HCT116 (cell line): ENCODE data around the gene CUX1. TPM values are rescaled to one million over a fixed set of nuclear protein-coding genes. Genes with fewer than 3 reads are reported as not detected.

ENCODE experiments used
- ATAC-seq: fragments of 200-7000 bp; cut with Tn5 transposase; 2 replicates; pipeline ENCODE4 v1.9.1; 2020; ENCODE audit warnings: mild to moderate bottlenecking, moderate library complexity
- BruUV-seq: library from RNA; stranded (reverse); fragments of 400-500 nt; replicated peaks from 2 replicates; lab custom pipeline; 2021; lab: Mats Ljungman, UMichigan
- CTCF ChIA-PET: fragments of 300-600 bp; sonication (Branson Sonifier 250); formaldehyde crosslinking; loops from one replicate; lab custom pipeline; 2021; ENCODE audit warnings: antibody characterized with exemption; lab: Charles Lee
- POLR2A ChIA-PET: fragments of 300-600, 350-600 bp; sonication (Branson Sonifier 250); formaldehyde crosslinking; loops from one replicate; lab custom pipeline; 2021; ENCODE audit warnings: antibody characterized with exemption; lab: Charles Lee
- RAD21 ChIA-PET, 2 experiments: fragments of 300-600 bp; sonication (Branson Sonifier 250); formaldehyde crosslinking; loops; one replicate each; lab custom pipeline; 2023; ENCODE audit warnings: low total read pairs in 2 of 2; ENCODE audit not compliant: uncharacterized antibody in 2 of 2, unreplicated experiment in 2 of 2, low non-redundant PET in 1 of 2; lab: Charles Lee
- DNase-seq: peaks from one replicate; pipeline ENCODE4 v3.0.0-alpha.2; 2010; ENCODE audit warnings: low read depth, low spot score
- H2AFZ ChIP-seq: fragments of 200-600 bp; shearing (Covaris generic), sonication (generic); 2 replicates; pipeline ENCODE4 v1.6.1; 2017; ENCODE audit warnings: low read depth, mixed run types, mixed read lengths, antibody characterized with exemption, low read length; ENCODE audit not compliant: poor library complexity, severe bottlenecking
- H3K27ac ChIP-seq: 2 replicates; pipeline ENCODE4 v1.5.1; 2012; ENCODE audit warnings: low read depth, low read length
- H3K27me3 ChIP-seq: fragments of 200-600 bp; sonication (generic); 2 replicates; pipeline ENCODE4 v1.6.1; 2016; ENCODE audit warnings: mixed run types, low read length, mixed read lengths; ENCODE audit not compliant: insufficient read depth
- H3K36me3 ChIP-seq, 2 experiments: fragments of 200-500 bp in 1 of 2; fragments of 200-600 bp in 1 of 2; sonication (Bioruptor generic) in 1 of 2; sonication (generic) in 1 of 2; 2 replicates each; pipeline versions ENCODE4 v1.5.1 to v1.6.1; 2014 to 2016; ENCODE audit warnings: low read length in 2 of 2, inconsistent platforms in 1 of 2, mixed read lengths in 1 of 2, mixed run types in 1 of 2; ENCODE audit not compliant: insufficient read depth in 2 of 2, control insufficient read depth in 1 of 2
- H3K4me1 ChIP-seq, 2 experiments: fragments of 200-600 bp in 1 of 2; sonication (generic) in 1 of 2; 2 replicates each; pipeline versions ENCODE4 v1.5.1 to v1.6.1; 2012 to 2017; ENCODE audit warnings: low read length in 2 of 2, inconsistent platforms in 1 of 2, mild to moderate bottlenecking in 1 of 2, mixed read lengths in 1 of 2, mixed run types in 1 of 2, moderate library complexity in 1 of 2; ENCODE audit not compliant: insufficient read depth in 2 of 2, control insufficient read depth in 1 of 2
- H3K4me2 ChIP-seq: fragments of 200-600 bp; sonication (generic); 2 replicates; pipeline ENCODE4 v1.6.1; 2017; ENCODE audit warnings: mixed run types, low read length, mixed read lengths
- H3K4me3 ChIP-seq, 2 experiments: fragments of 200-600 bp in 1 of 2; sonication (generic) in 1 of 2; replicated peaks in 1 of 2; 2 replicates each; pipeline ENCODE4 v1.5.1; 2011 to 2016; ENCODE audit warnings: low read length in 2 of 2, control low read depth in 1 of 2, low read depth in 1 of 2, mild to moderate bottlenecking in 1 of 2, mixed read lengths in 1 of 2, mixed run types in 1 of 2
- H3K79me2 ChIP-seq: fragments of 200-600 bp; sonication (generic); 2 replicates; pipeline ENCODE4 v1.6.1; 2017; ENCODE audit warnings: mild to moderate bottlenecking, mixed run types, low read length, moderate library complexity, mixed read lengths; ENCODE audit not compliant: insufficient read depth
- H3K9ac ChIP-seq: fragments of 200-600 bp; sonication (generic); 2 replicates; pipeline ENCODE4 v1.6.1; 2016; ENCODE audit warnings: low read length, mixed read lengths
- H3K9me2 ChIP-seq: fragments of 200-600 bp; sonication (generic), shearing (Covaris generic); 2 replicates; pipeline ENCODE4 v1.6.1; 2017; ENCODE audit warnings: mixed run types, mild to moderate bottlenecking, moderate library complexity; ENCODE audit not compliant: insufficient read depth
- H3K9me3 ChIP-seq, 2 experiments: fragments of 200-500 bp in 1 of 2; fragments of 200-600 bp in 1 of 2; sonication (Bioruptor generic) in 1 of 2; sonication (generic) in 1 of 2; 2 replicates each; pipeline ENCODE4 v1.6.1; 2014 to 2017; ENCODE audit warnings: low read length in 2 of 2, mixed read lengths in 2 of 2, inconsistent platforms in 1 of 2, low read depth in 1 of 2, mild to moderate bottlenecking in 1 of 2, mixed run types in 1 of 2, moderate library complexity in 1 of 2; ENCODE audit not compliant: control insufficient read depth in 1 of 2, insufficient read depth in 1 of 2
- H4K20me1 ChIP-seq: fragments of 200-600 bp; sonication (generic), shearing (Covaris generic); 2 replicates; pipeline ENCODE4 v1.6.1; 2017; ENCODE audit warnings: mixed run types, mild to moderate bottlenecking, moderate library complexity; ENCODE audit not compliant: insufficient read depth
- CEBPB ChIP-seq: IDR thresholded peaks from 2 replicates; pipeline ENCODE4 v1.6.1; 2012; ENCODE audit warnings: low read depth
- EGR1 ChIP-seq: IDR thresholded peaks from 2 replicates; pipeline ENCODE4 v1.6.1; 2012; ENCODE audit warnings: low read depth
- ELF1 ChIP-seq: IDR thresholded peaks from 2 replicates; pipeline ENCODE4 v1.6.1; 2012; ENCODE audit warnings: low read depth, borderline replicate concordance
- EZH2 ChIP-seq: fragments of 200-600 bp; sonication (generic); IDR thresholded peaks from 2 replicates; pipeline ENCODE4 v1.6.1; 2017; ENCODE audit warnings: antibody characterized with exemption, mixed run types
- EZH2phosphoT487 ChIP-seq: fragments of 200-600 bp; IDR thresholded peaks from 2 replicates; pipeline ENCODE4 v1.6.1; 2018; ENCODE audit warnings: antibody characterized with exemption, borderline replicate concordance
- REST ChIP-seq: IDR thresholded peaks from 2 replicates; pipeline ENCODE4 v1.6.1; 2012; ENCODE audit warnings: low read depth
- SIN3A ChIP-seq: IDR thresholded peaks from 2 replicates; pipeline ENCODE4 v1.6.1; 2012; ENCODE audit warnings: low read depth
- SP1 ChIP-seq: IDR thresholded peaks from 2 replicates; pipeline ENCODE4 v1.6.1; 2012; ENCODE audit warnings: low read depth
- SRF ChIP-seq: IDR thresholded peaks from 2 replicates; pipeline ENCODE4 v1.6.1; 2012; ENCODE audit warnings: low read depth
- TCF7L2 ChIP-seq: IDR thresholded peaks from 2 replicates; pipeline ENCODE4 v1.7.0; 2011; ENCODE audit warnings: borderline replicate concordance, inconsistent platforms; ENCODE audit not compliant: insufficient read depth, insufficient read length; ENCODE audit errors: extremely low read depth
- YY1 ChIP-seq: IDR thresholded peaks from 2 replicates; pipeline ENCODE4 v1.6.1; 2011; ENCODE audit warnings: low read length, low read depth, moderate library complexity, mild to moderate bottlenecking; ENCODE audit not compliant: insufficient replicate concordance; ENCODE audit errors: extremely low read depth
- ZFX ChIP-seq: fragments of 450-650 bp; IDR thresholded peaks from 2 replicates; pipeline ENCODE4 v1.6.1; 2017
- ZNF274 ChIP-seq: fragments of 200-500 bp; sonication (Bioruptor generic); IDR thresholded peaks from 2 replicates; pipeline ENCODE4 v1.6.1; 2014; ENCODE audit warnings: mild to moderate bottlenecking, low read depth, low read length, inconsistent platforms
- intact Hi-C: fragments of 100-400 bp; cut with micrococcal nuclease; formaldehyde crosslinking; loops from 2 replicates; pipeline ENCODE4 v1.10.0; 2022
- total RNA-seq: library from RNA; stranded (reverse); gene quantifications from one replicate; pipeline ENCODE4 v1.2.1, GENCODE V29; 2021; ENCODE audit not compliant: unreplicated experiment

Gene CUX1
- total RNA-seq, 1 experiment from 2014 or later, result 68.9 TPM

DNA sequence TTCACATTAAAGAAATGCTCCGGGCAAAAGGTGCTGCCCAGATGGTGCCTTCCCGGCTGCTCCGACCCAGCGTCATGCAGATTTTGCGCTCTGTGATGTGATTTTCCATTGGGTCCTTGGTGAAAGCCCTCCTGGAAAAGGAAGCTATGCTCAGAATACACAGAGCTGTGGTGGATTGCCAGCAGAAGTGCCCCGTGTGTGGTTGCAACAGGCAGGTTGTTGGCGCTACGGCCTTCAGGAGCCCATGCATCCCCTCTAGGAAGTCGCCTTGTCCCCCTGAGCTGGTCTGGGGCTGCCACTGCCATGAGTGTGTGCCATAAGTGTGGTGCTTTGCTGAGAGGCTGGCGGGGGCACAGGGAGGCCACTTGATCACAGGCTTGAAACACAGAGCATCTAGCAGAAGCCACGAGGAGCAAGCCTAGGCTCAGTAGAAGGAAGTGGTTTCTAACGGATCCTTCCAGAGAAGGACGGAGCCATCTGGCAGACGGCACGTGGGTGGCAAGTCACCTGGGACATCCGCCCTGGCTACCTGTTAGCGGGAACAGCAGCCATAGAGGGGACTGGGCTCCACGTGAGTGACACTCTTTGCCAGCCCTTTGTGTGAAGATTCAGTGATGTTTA is 210.9 kb downstream of the CUX1 start:
- Histone ChIP-seq H3K27ac (no peak overlapping the region), H3K4me3 (no peak overlapping the region), H3K9ac (no peak overlapping the region), H2AFZ (no peak overlapping the region), H4K20me1 (no peaks in the 10 kb centered on the region), H3K9me3 (no peaks in the 10 kb centered on the region), H3K36me3 (no peaks in the 10 kb centered on the region), H3K79me2 (0 out of 2 replicates have a peak, but pooled peaks cover 5% of the 10 kb centered on the region), H3K27me3 (no peaks in the 10 kb centered on the region), H3K4me2 (no peak overlapping the region), H3K9me2 (no peaks in the 10 kb centered on the region), H3K4me1 (peaks cover 7 to 16% of the 10 kb centered on the region in 2 experiments; a peak in 2 of 4 replicates)
- ATAC-seq (no peak), DNase-seq (no peak)
- intact Hi-C loops, result no loop called here
- no TSS peak for BruUV-seq
- TF ChIP-seq YY1, result no peak
- TF ChIP-seq REST, result no peak
- no peak for TF ChIP-seq CEBPB
- TF ChIP-seq SRF, result no peak
- ChIA-PET RAD21 (no interaction called here), POLR2A (interaction anchor here (0.5 kb wide), 1 partner anchor 218 kb away, joined by 3 read pairs; no protein-coding TSS in a partner anchor), CTCF (interaction anchor here (0.6 kb wide), 1 partner anchor 143 kb away, joined by 3 read pairs; no protein-coding TSS in a partner anchor)

GRCh38 chr7:102029616-102030015 is 212.2 kb downstream of the CUX1 start:
- POLR2A ChIA-PET, result no interaction called here
- Histone ChIP-seq H3K4me2 (no peak overlapping the region), H3K9me2 (no peaks in the 10 kb centered on the region), H3K79me2 (no peaks in the 10 kb centered on the region), H3K4me1 (peaks cover 7 to 8% of the 10 kb centered on the region in 2 experiments; a peak in 2 of 4 replicates), H2AFZ (no peak overlapping the region), H3K27ac (no peak overlapping the region), H4K20me1 (no peaks in the 10 kb centered on the region), H3K36me3 (no peaks in the 10 kb centered on the region), H3K4me3 (no peak overlapping the region), H3K9ac (no peak overlapping the region), H3K9me3 (no peaks in the 10 kb centered on the region), H3K27me3 (no peaks in the 10 kb centered on the region)
- no TSS peak for BruUV-seq
- CTCF ChIA-PET, result no interaction called here
- intact Hi-C loops, result no loop called here
- RAD21 ChIA-PET, result no interaction called here
- no peak for DNase-seq
- no peak for ATAC-seq
- TF ChIP-seq EGR1, result no peak
- TF ChIP-seq REST, result no peak
- no peak for TF ChIP-seq SIN3A
- no peak for TF ChIP-seq ZFX
- no peak for TF ChIP-seq EZH2phosphoT487
- no peak for TF ChIP-seq SP1
- no peak for TF ChIP-seq EZH2
- no peak for TF ChIP-seq TCF7L2
- TF ChIP-seq SRF, result no peak
- TF ChIP-seq ZNF274, result no peak
- TF ChIP-seq ELF1, result no peak
